IMR-90 (cell line): Measurements from ENCODE around the gene TMUB1. TPM values are rescaled to one million over a fixed set of nuclear protein-coding genes. Genes with fewer than 3 reads are reported as not detected.

Source experiments
- ATAC-seq: fragments of 200-7000 bp; cut with Tn5 transposase; 2 replicates; pipeline ENCODE4 v1.9.1; 2020; ENCODE audit warnings: low read depth, mild to moderate bottlenecking, moderate library complexity
- BruUV-seq: library from RNA; stranded (reverse); fragments of 400-500 nt; replicated peaks from 2 replicates; lab custom pipeline; 2021; lab: Mats Ljungman, UMichigan
- CTCF ChIA-PET: fragments of 300-600 bp; formaldehyde crosslinking; extraction: SDS; loops from one replicate; lab custom pipeline; 2021; ENCODE audit warnings: antibody characterized with exemption; lab: Yijun Ruan, JAX
- POLR2A ChIA-PET: fragments of 300-600 bp; sonication (Branson Sonifier 250); formaldehyde crosslinking; loops from one replicate; lab custom pipeline; 2022; ENCODE audit warnings: antibody characterized with exemption; ENCODE audit not compliant: unreplicated experiment; lab: Charles Lee
- DNase-seq: peaks from one replicate; pipeline ENCODE4 v3.0.0; 2013
- H2AFZ ChIP-seq: replicated peaks from 2 replicates; pipeline ENCODE3; 2013; ENCODE audit warnings: low read length, mild to moderate bottlenecking; ENCODE audit not compliant: poor library complexity
- H2AK5ac ChIP-seq: 2 replicates; pipeline ENCODE4 v1.6.1; 2013; ENCODE audit warnings: low read depth, low read length, inconsistent platforms
- H2AK9ac ChIP-seq: replicated peaks from 2 replicates; pipeline ENCODE3; 2013; ENCODE audit warnings: mild to moderate bottlenecking, low read depth, low read length, moderate library complexity; ENCODE audit not compliant: poor library complexity
- H2BK120ac ChIP-seq: 2 replicates; pipeline ENCODE4 v1.6.1; 2013; ENCODE audit warnings: low read depth, low read length, inconsistent platforms
- H2BK15ac ChIP-seq: 3 replicates; pipeline ENCODE4 v1.6.1; 2013; ENCODE audit warnings: low read depth, low read length, inconsistent platforms
- H2BK20ac ChIP-seq: 2 replicates; pipeline ENCODE4 v1.6.1; 2013; ENCODE audit warnings: low read depth, mild to moderate bottlenecking, inconsistent platforms, low read length, moderate library complexity
- H2BK5ac ChIP-seq: 2 replicates; pipeline ENCODE4 v1.6.1; 2013; ENCODE audit warnings: mild to moderate bottlenecking, low read depth, low read length, inconsistent platforms; ENCODE audit not compliant: poor library complexity, severe bottlenecking
- H3K14ac ChIP-seq: replicated peaks from 2 replicates; pipeline ENCODE4 v1.6.1; 2013; ENCODE audit warnings: low read depth, low read length, inconsistent platforms
- H3K18ac ChIP-seq: 2 replicates; pipeline ENCODE4 v1.6.1; 2013; ENCODE audit warnings: low read depth, low read length, control low read depth
- H3K23ac ChIP-seq: 2 replicates; pipeline ENCODE4 v1.6.1; 2013; ENCODE audit warnings: low read depth, low read length, inconsistent platforms
- H3K27ac ChIP-seq: 2 replicates; pipeline ENCODE4 v1.5.1; 2013; ENCODE audit warnings: mild to moderate bottlenecking, control low read depth, low read length; ENCODE audit not compliant: insufficient read depth
- H3K27me3 ChIP-seq: 2 replicates; pipeline ENCODE4 v1.6.1; 2013; ENCODE audit warnings: low read length; ENCODE audit not compliant: control insufficient read depth, insufficient read depth
- H3K36me3 ChIP-seq: 2 replicates; pipeline ENCODE4 v1.6.1; 2013; ENCODE audit warnings: low read length, mixed read lengths; ENCODE audit not compliant: control insufficient read depth, insufficient read depth
- H3K4ac ChIP-seq: 2 replicates; pipeline ENCODE4 v1.6.1; 2013; ENCODE audit warnings: low read depth, low read length, inconsistent platforms
- H3K4me1 ChIP-seq: 2 replicates; pipeline ENCODE4 v1.6.1; 2013; ENCODE audit warnings: low read length, mixed read lengths; ENCODE audit not compliant: control insufficient read depth, insufficient read depth
- H3K4me2 ChIP-seq: 2 replicates; pipeline ENCODE4 v1.6.1; 2013; ENCODE audit warnings: low read depth, mild to moderate bottlenecking, control low read depth, low read length, moderate library complexity
- H3K4me3 ChIP-seq: 2 replicates; pipeline ENCODE4 v1.5.1; 2013; ENCODE audit warnings: low read depth, mild to moderate bottlenecking, control low read depth, low read length, moderate library complexity; ENCODE audit not compliant: insufficient read depth
- H3K56ac ChIP-seq: 2 replicates; pipeline ENCODE4 v1.6.1; 2013; ENCODE audit warnings: low read length, inconsistent platforms; ENCODE audit not compliant: insufficient read depth; ENCODE audit errors: extremely low read depth
- H3K79me1 ChIP-seq, 2 experiments: 2 replicates each; pipeline ENCODE4 v1.6.1; 2013; ENCODE audit warnings: low read length in 2 of 2, inconsistent platforms in 1 of 2, low read depth in 1 of 2
- H3K9ac ChIP-seq: 2 replicates; pipeline ENCODE4 v1.6.1; 2013; ENCODE audit warnings: low read depth, low read length, control low read depth
- H3K9me1 ChIP-seq: 2 replicates; pipeline ENCODE4 v1.6.1; 2013; ENCODE audit warnings: low read length, inconsistent platforms; ENCODE audit not compliant: insufficient read depth
- H3K9me3 ChIP-seq: 2 replicates; pipeline ENCODE4 v1.6.1; 2013; ENCODE audit warnings: low read length; ENCODE audit not compliant: control insufficient read depth, insufficient read depth
- H4K20me1 ChIP-seq: 2 replicates; pipeline ENCODE4 v1.6.1; 2013; ENCODE audit warnings: low read length, inconsistent platforms; ENCODE audit not compliant: insufficient read depth
- H4K5ac ChIP-seq: 2 replicates; pipeline ENCODE4 v1.6.1; 2013; ENCODE audit warnings: mild to moderate bottlenecking, low read depth, low read length, control low read depth
- H4K8ac ChIP-seq, 2 experiments: 2 replicates each; pipeline ENCODE4 v1.6.1; 2013; ENCODE audit warnings: low read depth in 2 of 2, low read length in 2 of 2, control low read depth in 1 of 2, inconsistent platforms in 1 of 2
- H4K91ac ChIP-seq: 2 replicates; pipeline ENCODE4 v1.6.1; 2013; ENCODE audit warnings: low read depth, low read length, inconsistent platforms; ENCODE audit not compliant: insufficient read depth
- BHLHE40 ChIP-seq: fragments of 150-350 bp; IDR thresholded peaks from 2 replicates; pipeline ENCODE4 v1.6.1; 2016; ENCODE audit warnings: mild to moderate bottlenecking, low read depth, low read length
- CEBPB ChIP-seq: IDR thresholded peaks from 2 replicates; pipeline ENCODE4 v1.6.1; 2012; ENCODE audit warnings: low read depth, low read length, improper control_type of control experiment
- CHD1 ChIP-seq: IDR thresholded peaks from 2 replicates; pipeline ENCODE4 v1.6.1; 2012; ENCODE audit warnings: low read depth, low read length, improper control_type of control experiment
- FOS ChIP-seq: fragments of 150-350 bp; IDR thresholded peaks from 2 replicates; pipeline ENCODE4 v1.6.1; 2016; ENCODE audit warnings: low read depth, low read length
- MAFK ChIP-seq: IDR thresholded peaks from 2 replicates; pipeline ENCODE4 v1.6.1; 2012; ENCODE audit warnings: low read depth, low read length, improper control_type of control experiment
- MAZ ChIP-seq: IDR thresholded peaks from 2 replicates; pipeline ENCODE4 v1.6.1; 2012; ENCODE audit warnings: low read depth, mild to moderate bottlenecking, low read length, improper control_type of control experiment, moderate library complexity, borderline replicate concordance
- MXI1 ChIP-seq: IDR thresholded peaks from 2 replicates; pipeline ENCODE4 v1.6.1; 2012; ENCODE audit warnings: low read depth, mild to moderate bottlenecking, low read length, moderate library complexity, borderline replicate concordance
- NFE2L2 ChIP-seq: fragments of 150-350 bp; IDR thresholded peaks from 2 replicates; pipeline ENCODE4 v1.6.1; 2016; ENCODE audit warnings: low read depth, mild to moderate bottlenecking, low read length
- POLR2A ChIP-seq: IDR thresholded peaks from 2 replicates; pipeline ENCODE4 v1.6.1; 2012; ENCODE audit warnings: mild to moderate bottlenecking, low read depth, low read length
- RAD21 ChIP-seq: IDR thresholded peaks from 2 replicates; pipeline ENCODE4 v1.6.1; 2012; ENCODE audit warnings: low read length, improper control_type of control experiment
- RCOR1 ChIP-seq: IDR thresholded peaks from 2 replicates; pipeline ENCODE4 v1.6.1; 2012; ENCODE audit warnings: mild to moderate bottlenecking, low read length, improper control_type of control experiment; ENCODE audit not compliant: insufficient replicate concordance
- RFX5 ChIP-seq: IDR thresholded peaks from 2 replicates; pipeline ENCODE4 v1.8.0; 2012; ENCODE audit warnings: low read depth, mild to moderate bottlenecking, low read length, moderate library complexity
- SMC3 ChIP-seq: fragments of 150-350 bp; IDR thresholded peaks from 2 replicates; pipeline ENCODE4 v1.6.1; 2016; ENCODE audit warnings: low read depth, mild to moderate bottlenecking, antibody characterized with exemption, low read length, moderate library complexity
- WGBS, 2 experiments: methylation state at CpG; one replicate each; pipeline versions ENCODE4 v1.1.5 to v1.1.7; 2013; ENCODE audit warnings: missing lambda C conversion rate in 2 of 2; ENCODE audit not compliant: insufficient read length in 1 of 2; ENCODE audit errors: extremely low coverage in 2 of 2; 5-methylcytosine and 5-hydroxymethylcytosine counted together
- dilution Hi-C: fragments of 300-500 bp; cut with HindIII; formaldehyde crosslinking; loops from one replicate; pipeline ENCODE4 v1.14.3; 2018; ENCODE audit warnings: low sequenced_read_pairs; ENCODE audit not compliant: unreplicated experiment
- in situ Hi-C: fragments of 300-500 bp; cut with MboI; formaldehyde crosslinking; loops from 3 replicates; pipeline ENCODE4 v1.14.3; 2019; ENCODE audit warnings: low sequenced_read_pairs, inconsistent platforms, mixed read lengths
- intact Hi-C: fragments of 100-400 bp; cut with micrococcal nuclease; formaldehyde crosslinking; loops from 2 replicates; pipeline ENCODE4 v1.10.0; 2022
- polyA plus RNA-seq, 3 experiments: library from polyadenylated mRNA; depleted of rRNA; stranded (reverse); fragments of >200 nt; gene quantifications; 2 replicates each; pipeline ENCODE4 v1.2.3, GENCODE V29; 2012; ENCODE audit warnings: low replicate concordance in 1 of 3
- total RNA-seq: library from RNA; depleted of rRNA; stranded (reverse); fragments of >200 nt; gene quantifications from 2 replicates; pipeline ENCODE4 v1.2.3, GENCODE V29; 2012
- TF ChIP-seq, protein P1 (sequence below): fragments of 150-350 bp; IDR thresholded peaks from 2 replicates; pipeline ENCODE4 v1.6.1; 2017; ENCODE audit warnings: mild to moderate bottlenecking, antibody characterized with exemption, low read length, low read depth
- TF ChIP-seq, protein P2 (sequence below): conservative IDR thresholded peaks from 2 replicates; pipeline ENCODE4 v1.5.1; 2012; ENCODE audit warnings: mild to moderate bottlenecking, low read depth, low read length, improper control_type of control experiment

Gene TMUB1
- total and polyA plus RNA-seq, 2 of the 4 experiments (the other 2 are of a cell fraction) = 6.8 to 29.8 TPM

DNA sequence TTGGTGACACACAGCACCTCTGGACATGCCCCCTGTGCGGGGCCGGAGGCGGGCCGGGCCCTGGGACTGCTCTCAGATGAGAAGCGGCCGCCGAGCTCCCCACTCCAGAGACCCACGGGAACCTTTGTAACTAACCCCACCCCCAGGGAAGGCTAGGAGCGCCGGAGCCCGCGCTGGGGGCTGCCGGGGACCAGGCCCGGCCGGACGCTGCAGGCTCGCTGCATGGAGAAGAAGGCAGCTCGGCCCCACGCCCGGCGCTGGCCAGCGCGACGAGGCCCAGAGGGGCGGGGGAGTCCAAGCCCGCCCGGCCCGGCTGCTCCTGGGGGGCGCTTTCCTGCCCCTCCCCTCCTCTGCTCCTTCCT is 39.5 kb upstream of the TMUB1 start:
- Histone ChIP-seq H3K9ac (no peak overlapping the region), H3K36me3 (peaks cover 70% of the 10 kb centered on the region), H4K8ac (no peak overlapping the region), H4K20me1 (peaks cover 35% of the 10 kb centered on the region), H3K9me1 (no peaks in the 10 kb centered on the region), H3K9me3 (no peaks in the 10 kb centered on the region), H3K4me1 (no peaks in the 10 kb centered on the region), H2AK9ac (no peak overlapping the region), H3K27me3 (no peaks in the 10 kb centered on the region), H3K4me3 (no peak overlapping the region), H2BK20ac (no peak overlapping the region), H3K79me1 (peaks cover 12 to 38% of the 10 kb centered on the region in 2 experiments), H4K91ac (no peak overlapping the region), H3K27ac (no peak overlapping the region), H2BK5ac (no peak overlapping the region), H3K23ac (no peak overlapping the region), H3K4me2 (no peak overlapping the region), H3K4ac (no peak overlapping the region), H2BK15ac (no peak overlapping the region), H2AK5ac (no peak overlapping the region), H3K14ac (no peak overlapping the region), H2AFZ (no peak overlapping the region), H3K18ac (no peak overlapping the region), H4K5ac (no peak overlapping the region), H3K56ac (no peak overlapping the region), H2BK120ac (no peak overlapping the region)
- no peak for DNase-seq
- dilution Hi-C loops (no loop called here), intact Hi-C loops (loop anchor here (5.0 kb wide), 1 partner anchor 180 kb away; no protein-coding TSS in a partner anchor), in situ Hi-C loops (loop anchor here (10.0 to 25.0 kb wide), 2 partner anchors 182 to 335 kb away; no protein-coding TSS in a partner anchor)
- ATAC-seq = no peak
- no TSS peak for BruUV-seq
- ChIA-PET POLR2A (no interaction called here), CTCF (no interaction called here)
- no peak for TF ChIP-seq FOS
- no peak for TF ChIP-seq SMC3
- no peak for TF ChIP-seq RFX5
- TF ChIP-seq, protein P1, sequence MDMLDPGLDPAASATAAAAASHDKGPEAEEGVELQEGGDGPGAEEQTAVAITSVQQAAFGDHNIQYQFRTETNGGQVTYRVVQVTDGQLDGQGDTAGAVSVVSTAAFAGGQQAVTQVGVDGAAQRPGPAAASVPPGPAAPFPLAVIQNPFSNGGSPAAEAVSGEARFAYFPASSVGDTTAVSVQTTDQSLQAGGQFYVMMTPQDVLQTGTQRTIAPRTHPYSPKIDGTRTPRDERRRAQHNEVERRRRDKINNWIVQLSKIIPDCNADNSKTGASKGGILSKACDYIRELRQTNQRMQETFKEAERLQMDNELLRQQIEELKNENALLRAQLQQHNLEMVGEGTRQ = no peak
- TF ChIP-seq RCOR1 = no peak
- TF ChIP-seq, protein P2, sequence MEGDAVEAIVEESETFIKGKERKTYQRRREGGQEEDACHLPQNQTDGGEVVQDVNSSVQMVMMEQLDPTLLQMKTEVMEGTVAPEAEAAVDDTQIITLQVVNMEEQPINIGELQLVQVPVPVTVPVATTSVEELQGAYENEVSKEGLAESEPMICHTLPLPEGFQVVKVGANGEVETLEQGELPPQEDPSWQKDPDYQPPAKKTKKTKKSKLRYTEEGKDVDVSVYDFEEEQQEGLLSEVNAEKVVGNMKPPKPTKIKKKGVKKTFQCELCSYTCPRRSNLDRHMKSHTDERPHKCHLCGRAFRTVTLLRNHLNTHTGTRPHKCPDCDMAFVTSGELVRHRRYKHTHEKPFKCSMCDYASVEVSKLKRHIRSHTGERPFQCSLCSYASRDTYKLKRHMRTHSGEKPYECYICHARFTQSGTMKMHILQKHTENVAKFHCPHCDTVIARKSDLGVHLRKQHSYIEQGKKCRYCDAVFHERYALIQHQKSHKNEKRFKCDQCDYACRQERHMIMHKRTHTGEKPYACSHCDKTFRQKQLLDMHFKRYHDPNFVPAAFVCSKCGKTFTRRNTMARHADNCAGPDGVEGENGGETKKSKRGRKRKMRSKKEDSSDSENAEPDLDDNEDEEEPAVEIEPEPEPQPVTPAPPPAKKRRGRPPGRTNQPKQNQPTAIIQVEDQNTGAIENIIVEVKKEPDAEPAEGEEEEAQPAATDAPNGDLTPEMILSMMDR = no peak
- no peak for TF ChIP-seq CEBPB
- TF ChIP-seq NFE2L2 = no peak
- no peak for TF ChIP-seq BHLHE40
- TF ChIP-seq CHD1 = no peak
- TF ChIP-seq MAFK = no peak
- TF ChIP-seq MAZ = no peak
- TF ChIP-seq RAD21 = no peak
- TF ChIP-seq MXI1 = no peak
- TF ChIP-seq POLR2A = no peak
- WGBS, 2 experiments = 92% methylated on average over 12 of the region's 29 CpGs; no CpG with 5 or more reads in 1 of the 2 experiments
